ENCODE data around the gene LRP2.

The LRP2 gene

DNA sequence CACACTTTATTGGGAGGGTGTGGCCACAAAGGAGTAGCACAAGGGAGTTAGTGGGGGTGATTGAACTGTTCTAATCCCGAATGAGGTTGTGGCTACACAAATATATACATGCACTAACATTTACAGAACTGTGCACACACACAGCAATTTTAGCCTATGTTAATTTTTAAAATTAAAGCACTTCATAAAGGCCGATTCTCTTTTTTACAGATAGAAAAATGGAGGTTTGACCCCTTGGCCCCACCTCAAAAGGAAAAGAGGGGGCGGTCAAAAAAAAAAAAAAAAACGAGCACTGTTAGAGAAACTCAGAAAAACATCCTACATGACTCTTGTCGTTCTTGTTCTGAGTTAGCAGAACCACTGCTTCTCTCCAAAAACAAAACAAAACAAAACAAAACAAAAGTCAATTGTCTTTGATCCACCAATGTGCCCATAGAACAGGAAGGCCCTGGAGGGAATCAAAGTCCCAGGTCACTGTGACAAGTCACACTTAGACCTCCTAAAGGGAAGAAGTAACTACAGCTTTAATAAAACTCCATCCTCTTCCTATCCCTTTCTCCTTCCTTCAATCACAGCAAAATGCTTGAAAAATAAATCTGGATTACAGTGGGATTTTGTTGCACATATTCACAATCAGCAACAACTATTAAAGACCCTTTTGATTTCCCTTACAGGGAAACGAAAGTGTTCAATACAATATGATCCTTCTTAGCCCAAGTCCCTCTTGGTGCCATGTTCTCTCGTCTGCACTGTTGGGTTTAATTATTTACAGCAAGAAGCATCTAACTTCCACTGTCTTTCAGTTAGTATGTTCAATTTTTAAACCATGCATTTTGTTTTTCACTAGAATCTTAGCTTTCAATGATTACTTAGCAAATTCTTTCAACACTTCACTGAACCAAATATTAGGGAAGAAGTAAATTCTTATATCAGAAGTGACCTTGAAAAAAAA, 16.6 kb downstream of the LRP2 start:
- TF ChIP-seq, protein P1, sequence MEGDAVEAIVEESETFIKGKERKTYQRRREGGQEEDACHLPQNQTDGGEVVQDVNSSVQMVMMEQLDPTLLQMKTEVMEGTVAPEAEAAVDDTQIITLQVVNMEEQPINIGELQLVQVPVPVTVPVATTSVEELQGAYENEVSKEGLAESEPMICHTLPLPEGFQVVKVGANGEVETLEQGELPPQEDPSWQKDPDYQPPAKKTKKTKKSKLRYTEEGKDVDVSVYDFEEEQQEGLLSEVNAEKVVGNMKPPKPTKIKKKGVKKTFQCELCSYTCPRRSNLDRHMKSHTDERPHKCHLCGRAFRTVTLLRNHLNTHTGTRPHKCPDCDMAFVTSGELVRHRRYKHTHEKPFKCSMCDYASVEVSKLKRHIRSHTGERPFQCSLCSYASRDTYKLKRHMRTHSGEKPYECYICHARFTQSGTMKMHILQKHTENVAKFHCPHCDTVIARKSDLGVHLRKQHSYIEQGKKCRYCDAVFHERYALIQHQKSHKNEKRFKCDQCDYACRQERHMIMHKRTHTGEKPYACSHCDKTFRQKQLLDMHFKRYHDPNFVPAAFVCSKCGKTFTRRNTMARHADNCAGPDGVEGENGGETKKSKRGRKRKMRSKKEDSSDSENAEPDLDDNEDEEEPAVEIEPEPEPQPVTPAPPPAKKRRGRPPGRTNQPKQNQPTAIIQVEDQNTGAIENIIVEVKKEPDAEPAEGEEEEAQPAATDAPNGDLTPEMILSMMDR (IDR thresholded peaks at IDR 0.05; ENCODE audit: insufficient read depth, low read length, poor library complexity, severe bottlenecking) = no peak
- Histone ChIP-seq H3K27me3 (replicated peaks; ENCODE audit: control insufficient read depth, insufficient read depth, low read length) (no peaks in the 10 kb centered on the region; the same call in none of the 2 replicates), H3K4me3 (replicated peaks; ENCODE audit: low read depth, low read length) (no peak overlapping the region), H3K36me3 (ENCODE audit: control insufficient read depth, insufficient read depth, low read length) (no peaks in the 10 kb centered on the region)
- DNase-seq (ENCODE audit: extremely low read depth, insufficient read length) = no peak

DNA sequence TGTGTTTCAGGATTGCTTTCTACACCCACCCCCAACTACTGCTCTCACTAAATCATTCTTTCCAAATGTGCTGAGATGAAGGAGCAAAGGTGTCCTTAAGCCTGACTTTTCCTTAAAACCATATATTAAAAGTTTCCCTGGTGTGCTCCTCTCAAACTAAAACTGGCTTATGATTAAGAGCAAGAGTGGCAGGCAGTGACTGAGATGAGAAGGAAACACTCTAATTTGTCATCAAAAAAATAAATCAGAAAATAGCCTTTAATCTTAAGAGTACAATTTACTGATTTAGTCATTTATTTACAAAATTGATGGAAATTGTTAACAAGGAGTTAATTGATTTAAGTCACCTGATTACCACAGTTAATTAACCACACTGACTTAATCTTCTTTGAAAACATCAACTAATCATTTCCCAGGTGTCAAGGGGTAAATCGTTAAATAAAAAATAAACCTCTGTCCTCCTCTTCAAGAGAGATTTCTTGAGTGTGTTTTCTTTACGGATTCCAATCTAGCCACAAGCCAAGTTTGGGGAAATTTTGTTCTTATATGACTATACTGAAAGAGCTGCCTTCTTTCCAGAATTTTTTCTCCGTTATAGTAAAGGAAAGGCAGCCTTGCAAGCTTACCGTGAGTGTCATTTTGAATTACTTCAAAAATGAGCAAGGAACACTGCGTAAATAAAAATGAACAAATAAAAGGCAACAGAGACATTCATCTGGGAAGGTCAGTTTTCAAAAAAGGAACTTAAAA, 17.4 kb downstream of the LRP2 start:
- Histone ChIP-seq H3K36me3 (ENCODE audit: control insufficient read depth, insufficient read depth, low read length) (no peaks in the 10 kb centered on the region), H3K27me3 (replicated peaks; ENCODE audit: control insufficient read depth, insufficient read depth, low read length) (no peaks in the 10 kb centered on the region; the same call in none of the 2 replicates), H3K4me3 (replicated peaks; ENCODE audit: low read depth, low read length) (no peak overlapping the region)
- TF ChIP-seq, protein P1 (IDR thresholded peaks at IDR 0.05; ENCODE audit: insufficient read depth, low read length, poor library complexity, severe bottlenecking) = no peak
- no peak for DNase-seq (ENCODE audit: extremely low read depth, insufficient read length)

DNA sequence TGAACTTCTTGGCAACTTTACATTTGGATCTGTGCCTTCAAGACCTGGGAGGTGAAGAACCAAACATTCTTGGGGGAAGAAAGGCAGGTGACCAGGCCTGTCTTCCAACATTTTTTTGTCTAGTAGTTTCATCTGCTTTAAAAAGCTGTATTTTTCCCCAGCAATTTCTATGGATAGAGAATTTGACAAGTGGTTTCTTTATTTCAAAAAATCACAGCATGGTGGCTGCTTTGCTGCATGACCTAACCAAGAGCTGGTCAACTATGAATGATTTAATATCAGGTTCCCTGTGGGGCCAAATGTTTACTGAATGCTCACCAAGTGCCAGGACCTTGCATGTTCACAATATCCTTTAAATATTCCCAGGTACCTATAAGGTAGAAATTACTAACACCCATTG, 19.1 kb downstream of the LRP2 start:
- Histone ChIP-seq H3K36me3 (ENCODE audit: control insufficient read depth, insufficient read depth, low read length) (no peaks in the 10 kb centered on the region), H3K27me3 (replicated peaks; ENCODE audit: control insufficient read depth, insufficient read depth, low read length) (no peaks in the 10 kb centered on the region; the same call in 1 of the 2 replicates), H3K4me3 (replicated peaks; ENCODE audit: low read depth, low read length) (no peak overlapping the region)
- TF ChIP-seq, protein P1 (IDR thresholded peaks at IDR 0.05; ENCODE audit: insufficient read depth, low read length, poor library complexity, severe bottlenecking) = no peak
- no peak for DNase-seq (ENCODE audit: extremely low read depth, insufficient read length)

DNA sequence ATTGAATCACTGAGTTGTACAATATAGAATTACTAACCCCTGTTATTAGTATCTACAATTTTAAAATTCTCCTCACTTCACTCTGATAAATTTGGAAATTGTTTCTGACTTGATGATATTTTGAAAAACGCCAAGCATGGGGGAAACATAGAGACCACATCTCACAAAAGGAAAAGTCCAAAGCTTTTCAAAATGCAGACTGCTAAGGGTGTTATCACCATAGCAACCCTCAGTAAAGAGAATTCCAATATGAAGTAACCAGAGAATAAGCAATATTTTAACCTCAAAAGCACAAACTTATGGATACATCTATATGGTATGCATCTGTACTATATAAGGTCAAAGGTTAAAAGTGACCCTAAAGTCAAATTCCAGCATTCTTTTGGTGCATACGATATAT, 22.7 kb downstream of the LRP2 start:
- DNase-seq (ENCODE audit: extremely low read depth, insufficient read length) = no peak
- Histone ChIP-seq H3K36me3 (ENCODE audit: control insufficient read depth, insufficient read depth, low read length) (no peaks in the 10 kb centered on the region), H3K27me3 (replicated peaks; ENCODE audit: control insufficient read depth, insufficient read depth, low read length) (no peaks in the 10 kb centered on the region; the same call in 1 of the 2 replicates), H3K4me3 (replicated peaks; ENCODE audit: low read depth, low read length) (no peak overlapping the region)
- TF ChIP-seq, protein P1 (IDR thresholded peaks at IDR 0.05; ENCODE audit: insufficient read depth, low read length, poor library complexity, severe bottlenecking) = no peak

DNA sequence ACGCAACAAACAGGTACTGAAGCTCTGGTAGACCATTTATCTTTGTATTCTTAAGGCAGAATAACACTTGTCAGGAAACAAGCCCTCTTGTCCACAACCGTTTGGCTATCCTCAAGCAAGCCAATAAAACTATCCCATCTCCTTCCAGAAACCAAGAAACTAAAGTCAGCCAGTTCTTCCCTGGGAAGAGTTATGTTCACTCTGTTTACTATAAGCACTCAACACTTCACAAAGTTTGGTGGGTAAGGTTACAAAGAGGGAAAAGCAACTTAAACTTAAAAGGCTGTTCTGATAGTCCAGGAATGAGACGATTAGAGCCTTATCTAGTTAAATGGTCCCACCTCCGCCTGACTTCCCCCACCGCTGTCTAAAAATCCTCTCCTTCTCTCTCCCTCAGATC, 25.6 kb downstream of the LRP2 start:
- H3K27me3 ChIP-seq (replicated peaks; ENCODE audit: control insufficient read depth, insufficient read depth, low read length) = no peaks in the 10 kb centered on the region; the same call in 1 of the 2 replicates
- DNase-seq (ENCODE audit: extremely low read depth, insufficient read length) = no peak
- H3K36me3 ChIP-seq (ENCODE audit: control insufficient read depth, insufficient read depth, low read length) = no peaks in the 10 kb centered on the region
- TF ChIP-seq, protein P1 (IDR thresholded peaks at IDR 0.05; ENCODE audit: insufficient read depth, low read length, poor library complexity, severe bottlenecking) = no peak
- H3K4me3 ChIP-seq (replicated peaks; ENCODE audit: low read depth, low read length) = no peak overlapping the region

Measured in GM06990 (cell line).